HL-60 (cell line): ENCODE results near the gene DNAJC19.

Experiments used
- GABPA ChIP-seq: IDR thresholded peaks from 2 replicates; pipeline ENCODE4 v1.6.1; 2012; ENCODE audit warnings: low read depth
- POLR2AphosphoS5 ChIP-seq: IDR thresholded peaks from 2 replicates; pipeline ENCODE4 v1.6.1; 2012; ENCODE audit warnings: low read depth
- SPI1 ChIP-seq: IDR thresholded peaks from 2 replicates; pipeline ENCODE4 v1.6.1; 2012; ENCODE audit warnings: low read depth, mild to moderate bottlenecking, borderline replicate concordance
- TF ChIP-seq, protein P1 (sequence below): IDR thresholded peaks from one replicate; pipeline ENCODE4 v1.5.1; 2011; ENCODE audit warnings: low read length, control low read depth, inconsistent platforms; ENCODE audit not compliant: insufficient read depth
- TF ChIP-seq, protein P2 (sequence below): IDR thresholded peaks from 2 replicates; pipeline ENCODE4 v1.6.1; 2012; ENCODE audit warnings: low read depth; ENCODE audit not compliant: insufficient replicate concordance

- TF ChIP-seq, protein P1, sequence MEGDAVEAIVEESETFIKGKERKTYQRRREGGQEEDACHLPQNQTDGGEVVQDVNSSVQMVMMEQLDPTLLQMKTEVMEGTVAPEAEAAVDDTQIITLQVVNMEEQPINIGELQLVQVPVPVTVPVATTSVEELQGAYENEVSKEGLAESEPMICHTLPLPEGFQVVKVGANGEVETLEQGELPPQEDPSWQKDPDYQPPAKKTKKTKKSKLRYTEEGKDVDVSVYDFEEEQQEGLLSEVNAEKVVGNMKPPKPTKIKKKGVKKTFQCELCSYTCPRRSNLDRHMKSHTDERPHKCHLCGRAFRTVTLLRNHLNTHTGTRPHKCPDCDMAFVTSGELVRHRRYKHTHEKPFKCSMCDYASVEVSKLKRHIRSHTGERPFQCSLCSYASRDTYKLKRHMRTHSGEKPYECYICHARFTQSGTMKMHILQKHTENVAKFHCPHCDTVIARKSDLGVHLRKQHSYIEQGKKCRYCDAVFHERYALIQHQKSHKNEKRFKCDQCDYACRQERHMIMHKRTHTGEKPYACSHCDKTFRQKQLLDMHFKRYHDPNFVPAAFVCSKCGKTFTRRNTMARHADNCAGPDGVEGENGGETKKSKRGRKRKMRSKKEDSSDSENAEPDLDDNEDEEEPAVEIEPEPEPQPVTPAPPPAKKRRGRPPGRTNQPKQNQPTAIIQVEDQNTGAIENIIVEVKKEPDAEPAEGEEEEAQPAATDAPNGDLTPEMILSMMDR: no peak
- TF ChIP-seq POLR2AphosphoS5 (no peak), GABPA (no peak), SPI1 (no peak)
- TF ChIP-seq, protein P2, sequence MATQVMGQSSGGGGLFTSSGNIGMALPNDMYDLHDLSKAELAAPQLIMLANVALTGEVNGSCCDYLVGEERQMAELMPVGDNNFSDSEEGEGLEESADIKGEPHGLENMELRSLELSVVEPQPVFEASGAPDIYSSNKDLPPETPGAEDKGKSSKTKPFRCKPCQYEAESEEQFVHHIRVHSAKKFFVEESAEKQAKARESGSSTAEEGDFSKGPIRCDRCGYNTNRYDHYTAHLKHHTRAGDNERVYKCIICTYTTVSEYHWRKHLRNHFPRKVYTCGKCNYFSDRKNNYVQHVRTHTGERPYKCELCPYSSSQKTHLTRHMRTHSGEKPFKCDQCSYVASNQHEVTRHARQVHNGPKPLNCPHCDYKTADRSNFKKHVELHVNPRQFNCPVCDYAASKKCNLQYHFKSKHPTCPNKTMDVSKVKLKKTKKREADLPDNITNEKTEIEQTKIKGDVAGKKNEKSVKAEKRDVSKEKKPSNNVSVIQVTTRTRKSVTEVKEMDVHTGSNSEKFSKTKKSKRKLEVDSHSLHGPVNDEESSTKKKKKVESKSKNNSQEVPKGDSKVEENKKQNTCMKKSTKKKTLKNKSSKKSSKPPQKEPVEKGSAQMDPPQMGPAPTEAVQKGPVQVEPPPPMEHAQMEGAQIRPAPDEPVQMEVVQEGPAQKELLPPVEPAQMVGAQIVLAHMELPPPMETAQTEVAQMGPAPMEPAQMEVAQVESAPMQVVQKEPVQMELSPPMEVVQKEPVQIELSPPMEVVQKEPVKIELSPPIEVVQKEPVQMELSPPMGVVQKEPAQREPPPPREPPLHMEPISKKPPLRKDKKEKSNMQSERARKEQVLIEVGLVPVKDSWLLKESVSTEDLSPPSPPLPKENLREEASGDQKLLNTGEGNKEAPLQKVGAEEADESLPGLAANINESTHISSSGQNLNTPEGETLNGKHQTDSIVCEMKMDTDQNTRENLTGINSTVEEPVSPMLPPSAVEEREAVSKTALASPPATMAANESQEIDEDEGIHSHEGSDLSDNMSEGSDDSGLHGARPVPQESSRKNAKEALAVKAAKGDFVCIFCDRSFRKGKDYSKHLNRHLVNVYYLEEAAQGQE: no peak
Measured at GRCh38 chr3:180979961-180980360, 9.6 kb downstream of the DNAJC19 start.
